ENCODE results near the gene CNTNAP2. TPM values are rescaled to one million over a fixed set of nuclear protein-coding genes. Genes with fewer than 3 reads are reported as not detected.

The CNTNAP2 gene
- polyA plus RNA-seq, 2 donors: 0.41 to 0.48 TPM

DNA sequence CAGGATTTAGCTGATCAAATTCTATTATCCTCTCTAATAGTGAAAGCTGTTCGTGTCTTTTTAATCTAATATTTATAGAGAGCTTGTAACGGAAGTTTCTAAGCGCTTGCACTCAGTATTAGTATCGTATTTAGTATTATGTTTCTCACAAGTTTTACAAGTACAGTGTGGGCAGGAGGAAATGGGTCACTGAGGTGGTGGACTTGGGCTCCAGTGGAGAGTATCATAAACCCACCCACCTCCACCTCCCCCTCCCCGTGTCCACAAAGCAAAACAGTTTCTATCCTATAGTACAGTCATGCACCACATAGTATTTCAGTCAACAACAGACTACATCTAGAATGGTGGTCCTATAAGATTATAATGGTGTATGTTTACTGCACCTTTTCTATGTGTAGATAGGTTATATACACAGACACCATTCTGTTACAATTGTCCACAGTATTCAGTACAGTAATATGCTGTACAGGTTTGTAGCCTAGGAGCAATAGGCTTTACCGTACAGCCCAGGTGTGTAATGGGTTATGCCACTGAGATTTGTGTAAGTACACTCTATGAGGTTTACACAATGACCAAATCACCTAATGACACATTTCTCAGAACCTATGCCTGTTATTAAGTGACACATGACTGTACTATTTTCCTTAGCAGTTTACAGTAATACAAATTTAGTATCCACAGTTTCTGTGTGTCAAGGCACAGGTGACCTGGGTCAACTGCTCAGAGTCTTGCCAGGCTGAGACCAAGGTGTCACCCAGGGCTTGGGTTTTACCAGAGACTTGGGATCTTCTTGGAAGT lies 1452.7 kb downstream of the CNTNAP2 start:
- 40 to 41% methylated on average over 6 of the region's 6 CpGs for WGBS, 2 donors
- Histone ChIP-seq H3K36me3 (ENCODE audit: control insufficient read depth in 2 of 2, insufficient read depth in 2 of 2, low read length in 1 of 2) (no peaks in the 10 kb centered on the region), H3K9me3 (ENCODE audit: control insufficient read depth in 2 of 2, insufficient read depth in 1 of 2, low read depth in 1 of 2, low read length in 1 of 2) (no peaks in the 10 kb centered on the region), H3K4me1 (ENCODE audit: control insufficient read depth in 2 of 2, insufficient read depth in 2 of 2, low read length in 1 of 2) (no peaks in the 10 kb centered on the region), H3K27me3 (ENCODE audit: control insufficient read depth in 1 of 2, insufficient read depth in 2 of 2, low read length in 2 of 2) (no peaks in the 10 kb centered on the region), H3K27ac (ENCODE audit: low read depth in 2 of 2, low read length in 1 of 2) (no peak overlapping the region), H3K4me3 (ENCODE audit: low read depth in 1 of 2, low read length in 2 of 2) (no peak overlapping the region)

DNA sequence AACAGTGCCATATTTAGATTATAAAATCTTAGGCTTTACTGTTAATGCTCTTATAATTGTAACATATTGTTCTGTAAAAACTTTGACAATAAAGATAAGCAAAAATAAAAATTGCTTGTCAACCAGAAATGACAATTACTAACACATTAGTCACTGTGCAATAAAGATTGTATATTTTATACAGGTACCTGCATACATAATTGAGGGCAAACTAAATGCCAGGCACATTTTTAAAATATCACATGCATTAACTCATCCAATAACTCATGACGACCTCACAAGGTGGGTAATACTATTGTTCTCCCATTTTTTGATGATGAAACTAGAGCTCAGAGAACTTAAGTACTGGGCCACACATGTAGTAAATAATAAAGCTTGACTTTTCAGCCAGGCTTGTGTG lies 1453.8 kb downstream of the CNTNAP2 start:
- Histone ChIP-seq H3K36me3 (ENCODE audit: control insufficient read depth in 2 of 2, insufficient read depth in 2 of 2, low read length in 1 of 2) (no peaks in the 10 kb centered on the region), H3K4me1 (ENCODE audit: control insufficient read depth in 2 of 2, insufficient read depth in 2 of 2, low read length in 1 of 2) (no peaks in the 10 kb centered on the region), H3K27me3 (ENCODE audit: control insufficient read depth in 1 of 2, insufficient read depth in 2 of 2, low read length in 2 of 2) (no peaks in the 10 kb centered on the region), H3K27ac (ENCODE audit: low read depth in 2 of 2, low read length in 1 of 2) (no peak overlapping the region), H3K4me3 (ENCODE audit: low read depth in 1 of 2, low read length in 2 of 2) (no peak overlapping the region), H3K9me3 (ENCODE audit: control insufficient read depth in 2 of 2, insufficient read depth in 1 of 2, low read depth in 1 of 2, low read length in 1 of 2) (no peaks in the 10 kb centered on the region)
- 56 to 60% methylated on average over 1 of the region's 1 CpG for WGBS, 2 donors

DNA sequence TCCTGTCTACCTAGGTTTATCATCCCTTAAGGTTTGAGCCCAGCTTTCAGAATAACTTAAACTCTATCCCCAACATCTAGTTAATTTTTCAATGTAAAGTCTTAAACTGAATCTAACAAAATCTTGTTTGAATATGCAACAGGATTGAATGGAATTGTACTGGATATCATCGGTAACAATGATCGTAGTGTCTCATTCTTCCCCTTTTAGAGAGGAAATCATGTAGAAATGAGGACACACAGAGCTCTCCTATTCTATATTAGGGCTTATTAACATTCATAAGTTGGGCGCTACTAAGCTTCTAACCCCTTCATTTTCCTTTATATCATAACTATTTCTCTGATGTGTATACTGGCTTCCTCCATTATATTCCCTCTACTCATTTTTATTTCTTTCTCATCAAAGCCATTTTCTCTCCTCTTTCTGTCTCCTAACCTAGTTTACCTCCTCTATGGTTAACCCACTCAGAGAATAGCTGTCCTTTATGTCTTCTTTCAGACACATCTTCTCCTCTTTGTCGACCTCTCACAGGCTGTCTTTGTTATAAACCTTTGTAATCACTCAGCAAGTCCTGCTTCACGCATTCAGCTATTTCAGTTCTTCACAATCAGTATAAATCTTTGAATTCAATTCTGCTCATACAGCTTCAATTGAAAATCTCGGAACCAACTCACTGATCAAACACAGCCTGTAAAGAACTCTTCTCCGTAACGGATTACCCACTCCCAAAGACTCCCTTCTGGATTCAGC lies 1455.0 kb downstream of the CNTNAP2 start:
- no peak overlapping the region for H3K4me3 ChIP-seq (ENCODE audit: low read depth in 1 of 2, low read length in 2 of 2)
- no peaks in the 10 kb centered on the region for H3K27me3 ChIP-seq (ENCODE audit: control insufficient read depth in 1 of 2, insufficient read depth in 2 of 2, low read length in 2 of 2)
- H3K27ac ChIP-seq (ENCODE audit: low read depth in 2 of 2, low read length in 1 of 2): no peak overlapping the region
- H3K4me1 ChIP-seq (ENCODE audit: control insufficient read depth in 2 of 2, insufficient read depth in 2 of 2, low read length in 1 of 2): no peaks in the 10 kb centered on the region
- H3K9me3 ChIP-seq (ENCODE audit: control insufficient read depth in 2 of 2, insufficient read depth in 1 of 2, low read depth in 1 of 2, low read length in 1 of 2): no peaks in the 10 kb centered on the region
- 73 to 79% methylated on average over 8 of the region's 8 CpGs for WGBS, 2 donors
- no peaks in the 10 kb centered on the region for H3K36me3 ChIP-seq (ENCODE audit: control insufficient read depth in 2 of 2, insufficient read depth in 2 of 2, low read length in 1 of 2)

DNA sequence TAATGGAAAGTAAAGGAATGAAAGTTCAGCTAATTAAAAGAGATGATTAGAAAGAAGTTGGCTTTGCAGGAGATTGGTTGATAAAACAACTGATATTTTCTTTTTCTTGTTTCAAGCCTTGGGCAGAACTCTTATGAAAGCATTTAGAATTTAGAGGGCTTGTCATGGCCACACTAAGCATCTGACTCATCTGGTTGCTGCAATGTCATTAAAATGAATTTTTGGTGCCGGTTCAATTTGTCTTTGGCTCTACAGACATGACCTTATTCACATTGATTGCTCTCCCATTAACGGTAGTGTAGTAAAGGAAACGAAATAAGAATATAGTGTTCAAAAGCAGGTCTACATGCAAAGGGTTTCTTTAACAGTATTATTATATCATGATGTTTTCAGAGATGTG lies 1461.6 kb downstream of the CNTNAP2 start:
- no peak overlapping the region for H3K27ac ChIP-seq (ENCODE audit: low read depth in 2 of 2, low read length in 1 of 2)
- no peaks in the 10 kb centered on the region for H3K9me3 ChIP-seq (ENCODE audit: control insufficient read depth in 2 of 2, insufficient read depth in 1 of 2, low read depth in 1 of 2, low read length in 1 of 2)
- WGBS, 2 donors: 87 to 89% methylated on average over 3 of the region's 3 CpGs
- no peaks in the 10 kb centered on the region for H3K4me1 ChIP-seq (ENCODE audit: control insufficient read depth in 2 of 2, insufficient read depth in 2 of 2, low read length in 1 of 2)
- H3K4me3 ChIP-seq (ENCODE audit: low read depth in 1 of 2, low read length in 2 of 2): no peak overlapping the region
- H3K36me3 ChIP-seq (ENCODE audit: control insufficient read depth in 2 of 2, insufficient read depth in 2 of 2, low read length in 1 of 2): no peaks in the 10 kb centered on the region
- H3K27me3 ChIP-seq (ENCODE audit: control insufficient read depth in 1 of 2, insufficient read depth in 2 of 2, low read length in 2 of 2): no peaks in the 10 kb centered on the region

DNA sequence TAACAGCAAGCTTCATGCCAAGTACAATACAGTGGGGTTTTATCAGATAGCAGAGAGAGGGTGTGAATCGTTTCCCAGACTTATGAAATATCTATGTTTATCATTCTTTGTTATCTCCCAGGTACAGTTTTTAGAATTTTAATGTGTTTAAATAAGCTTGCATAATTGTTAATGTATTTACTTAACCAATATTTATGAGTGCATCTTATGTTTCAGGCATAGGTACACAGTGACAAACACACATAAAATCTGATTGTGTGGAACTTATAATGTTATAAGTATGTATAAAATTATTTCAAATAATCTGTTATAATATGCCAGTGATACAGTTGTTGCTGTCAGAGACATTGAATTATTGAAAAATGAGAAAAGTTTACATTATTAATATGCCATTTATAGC lies 1462.5 kb downstream of the CNTNAP2 start:
- H3K27ac ChIP-seq (ENCODE audit: low read depth in 2 of 2, low read length in 1 of 2): no peak overlapping the region
- H3K27me3 ChIP-seq (ENCODE audit: control insufficient read depth in 1 of 2, insufficient read depth in 2 of 2, low read length in 2 of 2): no peaks in the 10 kb centered on the region
- H3K4me1 ChIP-seq (ENCODE audit: control insufficient read depth in 2 of 2, insufficient read depth in 2 of 2, low read length in 1 of 2): no peaks in the 10 kb centered on the region
- no peak overlapping the region for H3K4me3 ChIP-seq (ENCODE audit: low read depth in 1 of 2, low read length in 2 of 2)
- no peaks in the 10 kb centered on the region for H3K9me3 ChIP-seq (ENCODE audit: control insufficient read depth in 2 of 2, insufficient read depth in 1 of 2, low read depth in 1 of 2, low read length in 1 of 2)
- no peaks in the 10 kb centered on the region for H3K36me3 ChIP-seq (ENCODE audit: control insufficient read depth in 2 of 2, insufficient read depth in 2 of 2, low read length in 1 of 2)
- 19 to 36% methylated on average over 1 of the region's 1 CpG for WGBS, 2 donors

DNA sequence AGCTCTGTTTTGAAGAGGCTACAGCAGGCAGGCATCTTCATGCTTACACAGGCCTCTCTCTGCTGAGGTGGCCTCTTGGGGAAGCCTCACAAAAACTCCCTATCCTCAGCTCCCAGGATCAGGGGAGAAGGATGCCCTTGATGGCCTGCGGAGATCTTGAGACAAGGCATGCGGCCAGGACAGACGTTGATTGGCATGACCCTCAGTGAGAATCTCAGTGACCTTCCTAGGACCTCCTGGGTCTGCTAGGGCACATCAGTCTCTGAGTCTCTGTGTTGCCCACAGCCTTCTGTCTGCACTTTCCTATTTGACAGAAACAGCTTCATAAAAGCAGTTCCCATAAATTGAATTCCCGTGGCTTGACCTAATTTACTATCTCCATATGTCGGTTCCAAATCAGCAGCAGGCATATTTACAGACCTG lies 1468.2 kb downstream of the CNTNAP2 start:
- WGBS, 2 donors: 63 to 69% methylated on average over 5 of the region's 5 CpGs
- Histone ChIP-seq H3K9me3 (ENCODE audit: control insufficient read depth in 2 of 2, insufficient read depth in 1 of 2, low read depth in 1 of 2, low read length in 1 of 2) (no peaks in the 10 kb centered on the region), H3K36me3 (ENCODE audit: control insufficient read depth in 2 of 2, insufficient read depth in 2 of 2, low read length in 1 of 2) (no peaks in the 10 kb centered on the region), H3K27ac (ENCODE audit: low read depth in 2 of 2, low read length in 1 of 2) (no peak overlapping the region), H3K4me3 (ENCODE audit: low read depth in 1 of 2, low read length in 2 of 2) (no peak overlapping the region), H3K27me3 (ENCODE audit: control insufficient read depth in 1 of 2, insufficient read depth in 2 of 2, low read length in 2 of 2) (no peaks in the 10 kb centered on the region), H3K4me1 (ENCODE audit: control insufficient read depth in 2 of 2, insufficient read depth in 2 of 2, low read length in 1 of 2) (peaks cover 0 to 2% of the 10 kb centered on the region in 2 donors)

DNA sequence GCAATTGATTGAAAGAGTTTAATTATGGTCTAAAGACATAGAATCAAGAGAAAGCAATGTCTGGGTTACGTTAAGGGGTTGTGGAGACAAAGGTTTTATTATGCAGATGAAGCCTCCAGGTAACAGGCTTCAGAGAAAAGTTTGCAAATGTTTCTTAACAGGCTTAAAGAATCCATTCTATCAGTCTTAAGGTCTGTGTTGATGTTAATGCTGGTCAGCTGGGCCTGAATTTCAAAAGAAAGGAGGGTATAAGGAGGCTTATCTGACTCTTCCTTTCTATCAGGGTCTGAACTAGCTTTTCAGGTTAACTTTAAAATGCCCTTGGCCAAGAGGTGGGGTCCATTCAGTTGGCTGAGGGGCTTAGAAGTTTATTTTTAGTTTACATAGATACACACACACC lies 1469.5 kb downstream of the CNTNAP2 start:
- no peak overlapping the region for H3K27ac ChIP-seq (ENCODE audit: low read depth in 2 of 2, low read length in 1 of 2)
- no peaks in the 10 kb centered on the region for H3K9me3 ChIP-seq (ENCODE audit: control insufficient read depth in 2 of 2, insufficient read depth in 1 of 2, low read depth in 1 of 2, low read length in 1 of 2)
- no peaks in the 10 kb centered on the region for H3K27me3 ChIP-seq (ENCODE audit: control insufficient read depth in 1 of 2, insufficient read depth in 2 of 2, low read length in 2 of 2)
- no peak overlapping the region for H3K4me3 ChIP-seq (ENCODE audit: low read depth in 1 of 2, low read length in 2 of 2)
- WGBS, 2 donors: 20 to 45% methylated on average over 1 of the region's 1 CpG
- peaks cover 0 to 2% of the 10 kb centered on the region in 2 donors for H3K4me1 ChIP-seq (ENCODE audit: control insufficient read depth in 2 of 2, insufficient read depth in 2 of 2, low read length in 1 of 2)
- no peaks in the 10 kb centered on the region for H3K36me3 ChIP-seq (ENCODE audit: control insufficient read depth in 2 of 2, insufficient read depth in 2 of 2, low read length in 1 of 2)

DNA sequence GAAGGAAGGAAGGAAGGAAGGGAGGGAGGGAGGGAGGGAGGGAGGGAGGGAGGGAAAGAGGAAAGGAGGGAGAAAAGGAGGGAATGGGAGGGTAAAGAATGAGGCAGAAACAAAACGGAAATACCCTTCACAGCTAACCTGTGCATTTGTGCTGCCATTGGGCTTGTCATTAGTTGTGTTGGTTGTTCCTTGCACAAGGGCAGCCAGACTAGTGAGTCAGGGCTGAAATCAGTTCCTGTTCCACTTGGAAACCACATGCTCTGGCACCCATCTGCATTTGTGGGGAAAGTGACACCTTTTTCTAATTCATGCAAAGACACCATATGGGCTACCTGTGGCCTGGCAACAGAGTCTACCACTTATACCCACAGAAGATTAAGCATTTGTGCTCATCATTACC lies 1469.9 kb downstream of the CNTNAP2 start:
- Histone ChIP-seq H3K36me3 (ENCODE audit: control insufficient read depth in 2 of 2, insufficient read depth in 2 of 2, low read length in 1 of 2) (no peaks in the 10 kb centered on the region), H3K27me3 (ENCODE audit: control insufficient read depth in 1 of 2, insufficient read depth in 2 of 2, low read length in 2 of 2) (no peaks in the 10 kb centered on the region), H3K4me3 (ENCODE audit: low read depth in 1 of 2, low read length in 2 of 2) (no peak overlapping the region), H3K4me1 (ENCODE audit: control insufficient read depth in 2 of 2, insufficient read depth in 2 of 2, low read length in 1 of 2) (peaks cover 0 to 2% of the 10 kb centered on the region in 2 donors), H3K27ac (ENCODE audit: low read depth in 2 of 2, low read length in 1 of 2) (no peak overlapping the region), H3K9me3 (ENCODE audit: control insufficient read depth in 2 of 2, insufficient read depth in 1 of 2, low read depth in 1 of 2, low read length in 1 of 2) (no peaks in the 10 kb centered on the region)
- WGBS, 2 donors: 44 to 57% methylated on average over 1 of the region's 1 CpG

DNA sequence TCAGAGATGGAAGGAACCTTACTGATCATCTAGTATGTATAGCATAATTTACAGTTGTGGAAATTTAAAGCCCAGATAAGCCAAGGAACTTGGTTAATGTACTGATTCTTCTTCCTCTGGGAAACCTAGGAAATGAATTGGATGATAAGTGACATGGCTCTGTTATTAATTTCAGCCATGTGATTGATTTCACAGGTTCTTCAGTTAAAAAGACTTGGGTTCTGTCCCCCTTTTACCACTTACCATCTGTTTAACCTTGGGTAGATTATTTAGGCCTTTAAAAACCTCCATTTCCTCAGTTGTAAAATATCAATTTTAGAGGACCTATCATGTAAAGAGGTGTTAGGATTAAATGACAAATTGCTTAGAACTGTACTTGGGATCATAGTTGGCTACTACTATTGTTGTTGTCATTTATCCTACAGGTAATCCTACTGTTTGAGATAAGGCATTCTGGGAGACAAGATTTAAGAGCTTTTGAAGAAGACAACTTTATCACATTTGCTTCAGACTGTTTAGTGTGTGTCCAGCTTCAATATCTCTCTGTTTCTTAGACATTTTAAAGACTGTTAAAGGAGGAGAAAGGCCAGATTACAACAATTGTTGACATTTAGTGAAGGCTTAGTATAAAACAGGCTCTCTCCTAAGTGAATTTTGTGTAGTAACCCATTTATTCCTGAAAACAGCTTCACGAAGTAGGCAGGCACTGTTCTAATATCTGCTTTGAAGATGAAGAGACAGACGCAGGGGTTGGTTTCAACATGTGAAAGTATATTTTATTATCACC lies 1476.9 kb downstream of the CNTNAP2 start:
- Histone ChIP-seq H3K9me3 (ENCODE audit: control insufficient read depth in 2 of 2, insufficient read depth in 1 of 2, low read depth in 1 of 2, low read length in 1 of 2) (no peaks in the 10 kb centered on the region), H3K27me3 (ENCODE audit: control insufficient read depth in 1 of 2, insufficient read depth in 2 of 2, low read length in 2 of 2) (no peaks in the 10 kb centered on the region)
- WGBS, 2 donors: 76 to 78% methylated on average over 2 of the region's 2 CpGs

More for the DNA sequence above, 1476.9 kb downstream of the CNTNAP2 start:
- Histone ChIP-seq H3K4me3 (ENCODE audit: low read depth in 1 of 2, low read length in 2 of 2) (no peak overlapping the region), H3K4me1 (ENCODE audit: control insufficient read depth in 2 of 2, insufficient read depth in 2 of 2, low read length in 1 of 2) (no peaks in the 10 kb centered on the region), H3K27ac (ENCODE audit: low read depth in 2 of 2, low read length in 1 of 2) (no peak overlapping the region), H3K36me3 (ENCODE audit: control insufficient read depth in 2 of 2, insufficient read depth in 2 of 2, low read length in 1 of 2) (no peaks in the 10 kb centered on the region)
